ENCODE results near the gene WFDC9.
"Not testable (repeated sequence)": the region's sequence is repeated elsewhere in the genome, so short reads cannot be mapped to it uniquely, and the experiment has no call there.

The WFDC9 gene

DNA sequence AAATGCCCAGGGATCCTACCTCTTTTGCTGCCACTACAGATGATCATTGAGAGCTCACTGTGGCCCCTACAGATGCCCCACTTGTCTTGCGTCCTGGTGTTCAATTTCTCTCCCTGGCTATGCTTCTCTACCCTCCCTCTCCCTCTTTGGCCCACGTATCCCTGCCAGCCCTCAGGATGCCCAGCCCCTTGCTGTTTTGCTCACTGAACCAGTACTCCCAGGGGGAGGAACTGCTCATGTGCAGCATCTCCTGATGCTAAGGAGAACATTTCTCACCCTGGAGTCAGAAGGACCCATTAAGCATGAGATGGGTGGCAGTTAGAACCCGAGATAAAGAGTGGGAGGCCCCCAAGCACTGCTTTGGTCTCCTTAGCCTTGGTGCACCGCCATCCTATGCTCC lies at the start of gene WFDC9:
Gene WFDC9, minus strand, starts transcription at position 101 of the 400 bp plus-strand sequence. CDS start 21,103 bp downstream, outside the sequence.
- no peak for DNase-seq

DNA sequence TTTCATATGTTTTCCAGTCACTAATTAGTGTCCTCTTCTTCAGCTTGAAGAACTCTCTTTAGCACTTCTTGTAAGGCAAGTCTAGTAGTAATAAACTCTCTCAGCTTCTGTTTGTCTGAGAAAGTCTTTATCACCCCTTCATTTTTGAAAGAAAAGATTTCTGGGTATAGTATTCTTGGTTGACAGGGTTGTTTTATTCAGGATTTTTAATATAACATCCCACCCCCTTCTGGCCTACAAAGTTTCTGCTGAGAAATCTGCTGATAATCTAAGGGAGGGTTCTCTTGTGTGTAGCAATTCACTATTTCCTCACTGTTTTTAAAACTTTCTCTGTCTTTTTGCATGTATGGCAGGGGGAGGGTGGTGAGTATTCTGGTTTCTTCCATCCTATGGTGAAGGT lies 48.6 kb upstream of the WFDC9 start:
- DNase-seq: no peak

GRCh38 chr20:45672765-45673164 lies 41.7 kb upstream of the WFDC9 start:
- no peak for DNase-seq

DNA sequence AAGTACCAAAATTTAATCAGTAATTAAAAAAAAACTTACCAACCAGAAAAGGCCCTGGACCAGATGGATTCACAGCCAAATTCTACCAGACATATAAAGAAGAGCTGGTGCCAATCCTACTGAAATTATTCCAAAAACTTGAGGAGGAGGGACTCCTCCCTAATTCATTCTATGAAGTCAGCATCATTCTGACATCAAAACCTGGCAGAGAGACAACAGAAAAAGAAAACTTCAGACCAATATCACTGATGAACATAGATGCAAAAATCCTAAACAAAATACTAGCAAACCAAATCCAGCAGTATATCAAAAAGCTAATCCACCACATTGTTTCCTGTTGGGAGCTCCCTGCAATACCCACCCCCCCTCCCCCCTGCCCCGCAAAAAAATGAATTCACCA lies 39.1 kb upstream of the WFDC9 start, which contains the start of gene WFDC11:
Gene WFDC11, minus strand, starts transcription at position 101 of the 400 bp plus-strand sequence. CDS start 19,639 bp downstream, outside the sequence.
- DNase-seq: no peak

DNA sequence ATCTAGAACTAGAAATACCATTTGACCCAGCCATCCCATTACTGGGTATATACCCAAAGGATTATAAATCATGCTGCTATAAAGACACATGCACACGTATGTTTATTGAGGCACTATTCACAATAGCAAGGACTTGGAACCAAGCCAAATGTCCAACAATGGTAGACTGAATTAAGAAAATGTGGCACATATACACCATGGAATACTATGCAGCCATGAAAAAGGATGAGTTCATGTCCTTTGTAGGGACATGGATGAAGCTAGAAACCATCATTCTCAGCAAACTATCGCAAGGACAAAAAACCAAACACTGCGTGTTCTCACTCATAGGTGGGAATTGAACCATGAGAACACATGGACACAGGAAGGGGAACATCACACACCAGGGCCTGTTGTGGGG lies 26.0 kb upstream of the WFDC9 start:
- not testable (repeated sequence) for DNase-seq

GRCh38 chr20:45651726-45652125 lies 20.6 kb upstream of the WFDC9 start:
- not testable (repeated sequence) for DNase-seq

GRCh38 chr20:45649312-45649863 lies 18.3 kb upstream of the WFDC9 start:
- DNase-seq: no peak

DNA sequence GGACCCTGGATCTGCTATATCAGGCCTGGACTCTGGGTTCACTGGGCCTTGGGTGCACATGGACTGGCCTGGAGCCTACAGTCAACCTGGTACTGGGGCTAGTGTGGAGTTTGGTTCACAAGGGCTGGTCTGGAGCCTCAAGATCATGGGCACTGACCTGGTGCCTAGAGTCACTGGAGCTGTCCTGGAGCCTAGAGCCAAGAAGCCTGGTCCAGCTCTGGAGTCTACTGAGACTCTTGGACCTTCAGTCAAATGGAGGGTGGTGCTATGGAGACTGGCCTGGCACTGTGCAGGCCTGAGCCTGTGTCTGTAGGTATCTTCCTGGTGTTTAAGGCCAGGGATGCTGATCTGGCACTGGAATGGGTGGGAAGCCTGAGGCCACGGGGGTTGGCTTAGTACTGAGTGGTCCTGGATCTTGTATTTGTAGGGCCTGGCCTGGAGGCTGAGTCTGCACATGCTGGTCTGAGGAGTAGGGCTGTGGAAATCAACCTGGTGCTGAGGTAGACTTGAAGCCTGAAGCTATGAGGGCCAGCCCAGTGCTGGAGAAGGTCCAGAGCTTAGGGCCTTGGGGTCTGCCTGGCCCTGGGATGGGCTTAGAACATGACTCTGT lies 16.5 kb upstream of the WFDC9 start:
- DNase-seq: no peak

- DNase-seq: no peak
Measured at GRCh38 chr20:45646875-45647274, 15.8 kb upstream of the WFDC9 start.

DNA sequence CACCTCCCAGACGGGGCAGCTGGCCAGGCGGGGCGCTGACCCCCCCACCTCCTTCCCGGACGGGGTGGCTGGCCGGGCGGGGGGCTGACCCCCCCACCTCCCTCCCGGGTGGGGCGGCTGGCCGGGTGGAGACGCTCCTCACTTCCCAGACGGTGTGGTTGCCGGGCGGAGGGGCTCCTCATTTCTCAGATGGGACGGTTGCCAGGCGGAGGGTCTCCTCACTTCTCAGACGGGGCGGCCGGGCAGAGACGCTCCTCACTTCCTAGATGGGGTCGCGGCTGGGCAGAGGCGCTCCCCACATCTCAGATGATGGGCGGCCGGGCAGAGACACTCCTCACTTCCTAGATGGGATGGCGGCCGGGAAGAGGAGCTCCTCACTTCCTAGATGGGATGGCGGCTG lies 14.8 kb upstream of the WFDC9 start:
- DNase-seq: not testable (repeated sequence)

DNA sequence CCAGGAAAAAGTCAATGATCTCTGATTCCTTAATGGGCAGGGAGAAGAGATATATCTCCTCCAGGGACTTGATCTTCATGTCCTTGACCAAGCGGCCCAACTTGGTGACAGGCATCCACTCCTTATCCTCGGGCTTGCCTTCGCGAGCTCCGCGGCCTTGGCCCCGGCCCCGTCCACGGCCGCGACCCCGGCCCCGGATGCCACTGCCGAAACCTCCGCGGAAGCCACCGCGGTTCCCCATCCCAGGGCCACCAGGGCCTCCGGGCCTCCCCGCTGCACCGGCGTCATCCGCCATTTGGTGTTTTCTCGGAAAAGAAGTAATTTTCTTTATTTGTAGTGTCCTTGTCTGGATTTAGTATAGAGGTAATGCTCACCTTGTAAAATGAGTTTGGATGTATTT lies 10.0 kb upstream of the WFDC9 start:
- not testable (repeated sequence) for DNase-seq

- DNase-seq: no peak
Measured at GRCh38 chr20:45639687-45640086, 8.6 kb upstream of the WFDC9 start.

- no peak for DNase-seq
Measured at GRCh38 chr20:45636513-45636912, 5.4 kb upstream of the WFDC9 start.

DNA sequence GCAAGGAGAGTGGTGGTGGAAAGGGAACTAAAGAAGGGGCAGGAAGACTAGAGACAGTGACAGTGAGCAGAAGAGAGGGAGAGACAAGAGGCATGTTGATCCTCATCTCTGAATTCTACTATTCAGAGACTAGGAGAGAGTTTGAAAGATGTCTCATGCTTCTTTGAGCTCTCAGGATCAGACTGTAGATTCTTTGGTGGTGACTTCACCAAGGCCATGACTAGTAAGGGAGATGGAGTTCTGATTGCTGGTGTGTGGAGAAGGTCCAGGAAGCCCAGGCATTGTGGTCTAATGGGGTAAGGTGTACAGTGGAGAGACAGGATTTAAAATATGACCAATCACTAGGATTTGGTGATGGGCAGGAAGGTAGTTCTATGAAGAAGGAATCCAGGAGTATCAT lies 713 bp downstream of the WFDC9 start:
- DNase-seq: no peak

- no peak for DNase-seq
Measured at GRCh38 chr20:45629496-45630100, 1.5 kb downstream of the WFDC9 start, which contains the start of gene WFDC10A. Gene WFDC10A (plus strand): TSS chr20:45629739. CDS start chr20:45629814, 75 bp downstream.

- no peak for DNase-seq
Measured at GRCh38 chr20:45626540-45626939, 4.5 kb downstream of the WFDC9 start.

- DNase-seq: no peak
Measured at GRCh38 chr20:45621593-45621992, 9.5 kb downstream of the WFDC9 start.

DNA sequence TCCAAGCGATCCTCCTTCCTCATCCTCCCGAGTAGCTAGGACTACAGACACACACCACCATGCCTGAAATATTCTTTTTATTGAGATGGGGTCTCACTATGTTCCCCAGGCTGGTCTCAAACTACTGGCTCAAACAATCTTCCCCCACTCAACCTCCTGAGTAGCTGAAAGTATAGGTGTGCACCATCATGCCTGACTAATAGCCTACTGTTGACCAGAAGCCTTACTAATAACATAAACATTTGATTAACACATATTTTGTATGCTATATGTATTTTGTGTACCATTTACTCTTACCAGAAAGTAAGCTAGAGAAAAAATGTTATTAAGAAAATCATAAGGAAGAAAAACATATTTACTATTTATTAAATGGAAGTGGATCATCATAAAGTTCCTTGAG lies 13.5 kb downstream of the WFDC9 start:
- DNase-seq: no peak

- no peak for DNase-seq
Measured at GRCh38 chr20:45612314-45612713, 18.8 kb downstream of the WFDC9 start.

DNA sequence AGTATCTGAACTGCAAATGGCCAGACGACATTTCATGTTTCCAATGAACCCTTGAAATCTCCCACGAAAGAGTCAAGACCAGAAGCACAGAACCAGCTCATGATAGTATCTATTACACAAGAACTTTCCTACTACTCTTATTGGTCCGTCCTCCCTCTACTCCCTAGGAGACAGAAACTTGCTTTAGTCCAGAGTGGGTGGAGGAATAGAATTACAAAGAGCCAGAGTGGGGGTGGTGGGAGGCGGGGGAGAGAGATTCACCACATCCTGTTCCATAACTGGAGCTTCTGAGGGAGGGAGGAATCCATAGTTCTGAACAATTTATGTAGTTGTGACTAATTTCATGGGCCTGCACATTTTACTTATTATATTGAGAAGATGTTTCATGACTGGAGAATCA lies 20.0 kb downstream of the WFDC9 start:
- no peak for DNase-seq

GRCh38 chr20:45607810-45608209 lies 23.3 kb downstream of the WFDC9 start:
- DNase-seq: no peak

GRCh38 chr20:45595235-45595634 lies 35.8 kb downstream of the WFDC9 start:
- no peak for DNase-seq

DNA sequence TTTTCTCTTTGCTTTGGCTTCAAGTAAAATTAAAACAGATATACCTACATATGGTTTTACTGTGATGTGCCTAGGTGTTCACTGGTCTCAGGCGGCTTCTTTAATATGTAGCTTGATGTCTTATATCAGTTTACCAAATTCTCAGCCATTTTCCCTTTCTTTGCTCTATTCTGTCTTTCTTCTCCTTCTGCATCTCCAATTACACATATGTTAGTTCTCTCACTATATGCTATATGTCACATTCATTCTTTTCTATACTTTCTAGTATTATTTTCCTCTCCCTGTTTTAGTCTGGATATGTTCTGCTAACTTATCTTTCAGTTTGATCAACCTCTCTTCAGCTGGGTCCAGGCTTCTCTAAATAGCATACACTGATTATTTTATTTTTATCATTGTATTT lies 37.6 kb downstream of the WFDC9 start:
- DNase-seq: no peak

- no peak for DNase-seq
Measured at GRCh38 chr20:45592574-45593189, 38.4 kb downstream of the WFDC9 start.

Data from NCI-H1417 treated with DMSO at 0.1 percent for 48 hours (cell line).